OCI-LY3 (cell line): ENCODE measurements around the gene GIT2.

Source experiments
- H2AFZ ChIP-seq: fragments of 200-600, 300-600 bp; shearing (Covaris generic); 2 replicates; pipeline ENCODE4 v1.6.0; 2014; ENCODE audit warnings: antibody characterized with exemption, low read depth, low read length
- H3K27ac ChIP-seq: fragments of 200-600, 300-600 bp; sonication (generic); 2 replicates; pipeline ENCODE4 v1.5.1; 2014; ENCODE audit warnings: mild to moderate bottlenecking, low read length, moderate library complexity, mixed read lengths
- H3K27me3 ChIP-seq: fragments of 200-600, 300-600 bp; sonication (generic); 2 replicates; pipeline ENCODE4 v1.6.1; 2014; ENCODE audit warnings: low read depth, low read length, mixed read lengths
- H3K36me3 ChIP-seq: fragments of 200-600, 300-600 bp; sonication (generic); replicated peaks from 2 replicates; pipeline ENCODE3; 2014; ENCODE audit warnings: low read depth, low read length, mixed read lengths
- H3K4me1 ChIP-seq: fragments of 300-600, 200-600 bp; sonication (generic); 2 replicates; pipeline ENCODE4 v1.6.1; 2014; ENCODE audit warnings: low read length, mixed read lengths
- H3K4me2 ChIP-seq: fragments of 200-600, 300-600 bp; sonication (generic); 2 replicates; pipeline ENCODE4 v1.6.1; 2014; ENCODE audit warnings: low read length, mixed read lengths
- H3K4me3 ChIP-seq: fragments of 300-600, 200-600 bp; sonication (generic); 2 replicates; pipeline ENCODE4 v1.5.1; 2014; ENCODE audit warnings: antibody characterized with exemption, mild to moderate bottlenecking, low read length, moderate library complexity
- H3K79me2 ChIP-seq: fragments of 300-600, 200-600 bp; shearing (Covaris generic); 2 replicates; pipeline ENCODE4 v1.6.1; 2014; ENCODE audit warnings: mild to moderate bottlenecking, low read length, mixed read lengths
- H3K9ac ChIP-seq: fragments of 300-600, 200-600 bp; shearing (Covaris generic); 2 replicates; pipeline ENCODE4 v1.6.0; 2014; ENCODE audit warnings: mild to moderate bottlenecking, low read length, moderate library complexity
- H3K9me3 ChIP-seq: fragments of 200-600, 300-600 bp; shearing (Covaris generic); 2 replicates; pipeline ENCODE4 v1.6.1; 2014; ENCODE audit warnings: low read length, mixed read lengths; ENCODE audit not compliant: insufficient read depth
- H4K20me1 ChIP-seq: fragments of 200-600, 300-600 bp; sonication (generic); 2 replicates; pipeline ENCODE4 v1.6.1; 2016; ENCODE audit warnings: low read length, mixed read lengths; ENCODE audit not compliant: insufficient read depth
- EZH2phosphoT487 ChIP-seq: fragments of 200-600 bp; shearing (Covaris generic); IDR thresholded peaks from 2 replicates; pipeline ENCODE4 v1.6.1; 2018; ENCODE audit warnings: antibody characterized with exemption, mixed run types, low read depth
- TF ChIP-seq, protein P1 (sequence below): fragments of 200-600, 300-600 bp; sonication (generic); IDR thresholded peaks from 2 replicates; pipeline ENCODE4 v1.5.1; 2014; ENCODE audit warnings: antibody characterized with exemption, low read length, low read depth

Gene GIT2

DNA sequence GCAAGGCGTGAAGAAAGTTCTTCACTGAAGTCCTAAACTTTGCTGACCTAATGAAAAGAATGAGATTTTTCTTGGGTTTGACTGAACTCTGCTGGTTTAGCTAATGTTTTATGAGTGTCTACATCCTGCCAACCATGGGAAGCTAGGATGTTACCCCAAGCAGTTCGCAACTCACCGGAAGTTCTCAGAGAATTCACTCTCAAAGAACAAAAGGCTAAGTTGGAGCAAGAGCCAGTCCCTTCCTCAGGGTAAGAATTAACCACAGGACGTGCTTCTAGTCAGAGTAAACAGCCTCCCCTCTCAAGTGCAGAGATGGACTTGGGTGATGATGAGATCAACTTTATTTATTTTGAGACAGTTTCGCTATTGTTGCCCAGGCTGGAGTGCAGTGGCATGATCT is 58.8 kb downstream of the GIT2 start:
- H3K27ac ChIP-seq = no peak overlapping the region
- H4K20me1 ChIP-seq = no peaks in the 10 kb centered on the region
- H3K36me3 ChIP-seq = peaks cover 62% of the 10 kb centered on the region
- no peak overlapping the region for H3K9ac ChIP-seq
- no peaks in the 10 kb centered on the region for H3K9me3 ChIP-seq
- H3K4me2 ChIP-seq = no peak overlapping the region
- no peaks in the 10 kb centered on the region for H3K27me3 ChIP-seq
- no peaks in the 10 kb centered on the region for H3K4me1 ChIP-seq
- no peak overlapping the region for H3K4me3 ChIP-seq
- H2AFZ ChIP-seq = no peak overlapping the region
- H3K79me2 ChIP-seq = no peaks in the 10 kb centered on the region
- TF ChIP-seq EZH2phosphoT487 = no peak
- TF ChIP-seq, protein P1, sequence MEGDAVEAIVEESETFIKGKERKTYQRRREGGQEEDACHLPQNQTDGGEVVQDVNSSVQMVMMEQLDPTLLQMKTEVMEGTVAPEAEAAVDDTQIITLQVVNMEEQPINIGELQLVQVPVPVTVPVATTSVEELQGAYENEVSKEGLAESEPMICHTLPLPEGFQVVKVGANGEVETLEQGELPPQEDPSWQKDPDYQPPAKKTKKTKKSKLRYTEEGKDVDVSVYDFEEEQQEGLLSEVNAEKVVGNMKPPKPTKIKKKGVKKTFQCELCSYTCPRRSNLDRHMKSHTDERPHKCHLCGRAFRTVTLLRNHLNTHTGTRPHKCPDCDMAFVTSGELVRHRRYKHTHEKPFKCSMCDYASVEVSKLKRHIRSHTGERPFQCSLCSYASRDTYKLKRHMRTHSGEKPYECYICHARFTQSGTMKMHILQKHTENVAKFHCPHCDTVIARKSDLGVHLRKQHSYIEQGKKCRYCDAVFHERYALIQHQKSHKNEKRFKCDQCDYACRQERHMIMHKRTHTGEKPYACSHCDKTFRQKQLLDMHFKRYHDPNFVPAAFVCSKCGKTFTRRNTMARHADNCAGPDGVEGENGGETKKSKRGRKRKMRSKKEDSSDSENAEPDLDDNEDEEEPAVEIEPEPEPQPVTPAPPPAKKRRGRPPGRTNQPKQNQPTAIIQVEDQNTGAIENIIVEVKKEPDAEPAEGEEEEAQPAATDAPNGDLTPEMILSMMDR = no peak

DNA sequence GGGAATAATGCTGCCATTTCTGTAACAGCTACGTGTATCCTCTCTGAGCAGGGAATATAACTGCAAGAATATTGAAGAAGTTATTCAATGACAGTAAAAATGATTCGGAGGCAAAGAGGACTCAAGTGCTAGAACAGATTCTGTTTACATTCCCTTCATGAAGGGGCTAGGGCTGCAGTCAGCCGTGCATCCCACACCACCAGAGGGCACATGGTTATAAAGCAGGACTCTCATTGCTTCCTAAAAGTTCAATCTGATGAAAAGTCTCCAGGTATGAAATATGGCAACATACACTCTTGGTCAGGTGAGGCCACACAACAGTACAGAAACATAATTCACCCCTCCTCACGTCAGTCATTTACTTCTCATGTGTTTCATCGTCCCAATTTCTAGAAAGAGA is 62.1 kb downstream of the GIT2 start:
- Histone ChIP-seq H3K4me2 (no peak overlapping the region), H3K79me2 (no peaks in the 10 kb centered on the region), H3K36me3 (peaks cover 72% of the 10 kb centered on the region), H3K27me3 (no peaks in the 10 kb centered on the region), H3K9me3 (no peaks in the 10 kb centered on the region), H3K9ac (no peak overlapping the region), H3K27ac (no peak overlapping the region), H3K4me1 (no peaks in the 10 kb centered on the region), H4K20me1 (no peaks in the 10 kb centered on the region), H2AFZ (no peak overlapping the region), H3K4me3 (no peak overlapping the region)
- TF ChIP-seq, protein P1 = peak; percentile 51
- no peak for TF ChIP-seq EZH2phosphoT487

DNA sequence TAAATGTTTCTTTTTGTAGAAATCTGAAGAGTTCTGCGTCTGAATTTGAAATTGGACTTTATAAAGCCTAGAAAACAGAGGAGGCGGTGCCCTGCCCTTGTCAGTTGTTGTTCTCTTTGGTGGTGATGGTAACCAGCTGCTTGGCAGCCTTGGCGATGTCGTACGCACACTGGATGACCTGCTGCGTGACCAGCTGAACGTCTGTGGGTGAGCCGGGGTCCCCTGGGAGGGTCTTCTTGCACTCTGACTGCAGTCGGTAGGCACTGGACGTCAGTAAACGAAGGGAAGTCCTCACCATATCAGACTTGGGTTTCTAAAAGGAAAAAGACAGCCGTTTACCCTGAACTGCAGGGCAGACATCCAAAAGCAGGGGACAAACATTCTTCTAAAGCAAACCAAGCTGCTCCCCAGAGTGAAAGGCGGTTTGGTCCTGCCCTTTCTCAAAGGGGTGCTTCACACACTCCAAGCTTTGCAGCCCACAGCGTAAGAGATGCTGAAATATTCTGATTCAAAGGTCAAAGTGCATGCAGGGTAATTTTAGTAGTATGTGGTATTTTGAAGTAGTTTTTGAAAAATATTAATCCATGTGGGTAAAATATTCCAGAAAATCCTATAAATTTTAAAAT is 63.2 kb downstream of the GIT2 start:
- Histone ChIP-seq H3K4me2 (no peak overlapping the region), H3K79me2 (no peaks in the 10 kb centered on the region), H3K27ac (no peak overlapping the region), H2AFZ (no peak overlapping the region), H3K36me3 (peaks cover 68% of the 10 kb centered on the region), H3K27me3 (no peaks in the 10 kb centered on the region), H3K4me3 (no peak overlapping the region), H3K4me1 (no peaks in the 10 kb centered on the region), H3K9ac (no peak overlapping the region), H3K9me3 (no peaks in the 10 kb centered on the region), H4K20me1 (no peaks in the 10 kb centered on the region)
- TF ChIP-seq, protein P1 = no peak
- TF ChIP-seq EZH2phosphoT487 = no peak

DNA sequence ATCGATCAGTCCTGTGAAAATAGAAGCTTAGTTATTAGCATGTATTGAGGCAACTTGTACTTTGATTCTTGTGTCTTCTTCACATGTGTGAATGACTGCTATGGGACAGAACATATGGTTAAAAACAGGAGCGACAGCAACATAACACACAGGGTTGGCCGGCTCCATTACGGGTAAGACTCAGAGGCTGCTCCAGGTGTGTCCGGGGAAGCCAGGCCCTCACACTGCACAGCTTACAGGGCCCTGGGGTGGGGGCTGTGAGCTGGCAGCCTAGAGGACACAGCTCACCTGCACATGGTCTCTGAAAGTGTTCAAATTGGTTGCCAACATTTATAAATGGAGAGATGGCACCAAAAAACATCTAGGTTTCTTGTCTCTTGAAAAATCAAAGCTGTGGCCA is 65.0 kb downstream of the GIT2 start:
- H3K4me2 ChIP-seq = no peak overlapping the region
- no peaks in the 10 kb centered on the region for H4K20me1 ChIP-seq
- H3K4me1 ChIP-seq = no peaks in the 10 kb centered on the region
- peaks cover 55% of the 10 kb centered on the region for H3K36me3 ChIP-seq
- H3K27me3 ChIP-seq = no peaks in the 10 kb centered on the region
- H2AFZ ChIP-seq = no peak overlapping the region
- no peak overlapping the region for H3K9ac ChIP-seq
- H3K9me3 ChIP-seq = no peaks in the 10 kb centered on the region
- no peak overlapping the region for H3K27ac ChIP-seq
- H3K79me2 ChIP-seq = no peaks in the 10 kb centered on the region
- H3K4me3 ChIP-seq = no peak overlapping the region
- TF ChIP-seq, protein P1 = no peak
- TF ChIP-seq EZH2phosphoT487 = no peak
